GM12878 (cell line): ENCODE data around the gene SLC31A2. TPM values are rescaled to one million over a fixed set of nuclear protein-coding genes. Genes with fewer than 3 reads are reported as not detected.

Source experiments
- ATAC-seq: fragments of 200-7000 bp; cut with Tn5 transposase; 3 replicates; pipeline ENCODE4 v1.9.1; 2020; ENCODE audit warnings: mild to moderate bottlenecking, moderate library complexity
- BruUV-seq: library from RNA; stranded (reverse); fragments of 400-500 nt; replicated peaks from 2 replicates; lab custom pipeline; 2021; lab: Mats Ljungman, UMichigan
- CTCF ChIA-PET: fragments of 300-600 bp; sonication (Branson Sonifier 250); formaldehyde crosslinking; extraction: SDS; loops from one replicate; lab custom pipeline; 2021; ENCODE audit warnings: inconsistent platforms; lab: Yijun Ruan, JAX
- POLR2A ChIA-PET: fragments of 350-600 bp; formaldehyde crosslinking; extraction: SDS; loops from one replicate; lab custom pipeline; 2021; ENCODE audit warnings: inconsistent platforms; lab: Charles Lee
- RAD21 ChIA-PET: fragments of 300-600 bp; sonication (Branson Sonifier 250); formaldehyde crosslinking; loops from one replicate; lab custom pipeline; 2023; ENCODE audit warnings: antibody characterized with exemption; ENCODE audit not compliant: unreplicated experiment; lab: Charles Lee
- SMC1A ChIA-PET: fragments of 300-600 bp; sonication (Branson Sonifier 250); formaldehyde crosslinking; loops from one replicate; lab custom pipeline; 2023; ENCODE audit not compliant: unreplicated experiment, uncharacterized antibody; lab: Charles Lee
- DNase-seq: peaks from one replicate; pipeline ENCODE4 v3.0.0-alpha.2; 2011; ENCODE audit warnings: low read depth, low spot score
- FAIRE-seq: peaks from 3 replicates; lab custom pipeline; 2011; peaks lifted over from hg19 to GRCh38; lab: Jason Lieb, UNC
- H2AFZ ChIP-seq: 2 replicates; pipeline ENCODE4 v1.6.0; 2011; ENCODE audit warnings: low read depth, low read length, control low read depth; ENCODE audit not compliant: control insufficient read depth
- H3K27ac ChIP-seq: 2 replicates; pipeline ENCODE4 v1.5.1; 2011; ENCODE audit warnings: control low read depth; ENCODE audit not compliant: control insufficient read depth, insufficient read depth
- H3K27me3 ChIP-seq, 2 experiments: replicated peaks in 1 of 2; 2 replicates each; pipeline versions ENCODE4 v1.6.0 to v1.6.1; 2011; ENCODE audit warnings: low read length in 1 of 2; ENCODE audit not compliant: control insufficient read depth in 2 of 2, insufficient read depth in 2 of 2
- H3K36me3 ChIP-seq, 2 experiments: 2 replicates each; pipeline ENCODE4 v1.5.1; 2011; ENCODE audit warnings: low read length in 1 of 2; ENCODE audit not compliant: control insufficient read depth in 2 of 2, insufficient read depth in 2 of 2
- H3K4me1 ChIP-seq: 2 replicates; pipeline ENCODE4 v1.6.1; 2011; ENCODE audit warnings: mild to moderate bottlenecking, low read length, moderate library complexity, mixed read lengths; ENCODE audit not compliant: control insufficient read depth, insufficient read depth
- H3K4me2 ChIP-seq: 2 replicates; pipeline ENCODE4 v1.6.0; 2011; ENCODE audit warnings: control low read depth; ENCODE audit not compliant: control insufficient read depth, insufficient read depth
- H3K4me3 ChIP-seq: fragments of 200-600 bp; sonication (generic); 2 replicates; pipeline ENCODE4 v1.5.1; 2016
- H3K79me2 ChIP-seq: 2 replicates; pipeline ENCODE4 v1.6.0; 2011; ENCODE audit warnings: low read length; ENCODE audit not compliant: control insufficient read depth, insufficient read depth
- H3K9ac ChIP-seq: 2 replicates; pipeline ENCODE4 v1.8.0; 2011; ENCODE audit warnings: low read length, control low read depth, mixed read lengths; ENCODE audit not compliant: control insufficient read depth, insufficient read depth
- H3K9me3 ChIP-seq: replicated peaks from 3 replicates; pipeline ENCODE4 v1.5.1; 2011; ENCODE audit warnings: mild to moderate bottlenecking, low read length; ENCODE audit not compliant: control insufficient read depth, insufficient read depth
- H4K20me1 ChIP-seq: 2 replicates; pipeline ENCODE4 v1.6.0; 2011; ENCODE audit not compliant: control insufficient read depth, insufficient read depth
- BCL11A ChIP-seq: IDR thresholded peaks from 2 replicates; pipeline ENCODE4 v1.6.1; 2011; ENCODE audit warnings: low read depth, low read length
- BCL3 ChIP-seq: IDR thresholded peaks from 2 replicates; pipeline ENCODE4 v1.6.1; 2011; ENCODE audit warnings: borderline replicate concordance, low read depth, mild to moderate bottlenecking, moderate library complexity, low read length; ENCODE audit not compliant: insufficient read depth, poor library complexity, severe bottlenecking
- HCFC1 ChIP-seq: fragments of 150-350 bp; IDR thresholded peaks from 2 replicates; pipeline ENCODE4 v1.6.1; 2014; ENCODE audit warnings: low read length
- MEF2A ChIP-seq: IDR thresholded peaks from 2 replicates; pipeline ENCODE4 v1.6.1; 2011; ENCODE audit warnings: low read depth, mild to moderate bottlenecking, low read length, moderate library complexity; ENCODE audit not compliant: insufficient read depth
- MXI1 ChIP-seq: fragments of 150-350 bp; IDR thresholded peaks from 2 replicates; pipeline ENCODE4 v1.6.1; 2011; ENCODE audit warnings: low read depth, mild to moderate bottlenecking, inconsistent platforms, low read length, improper control_type of control experiment
- PML ChIP-seq: IDR thresholded peaks from 2 replicates; pipeline ENCODE4 v1.6.1; 2012; ENCODE audit warnings: low read length, inconsistent platforms
- ZNF217 ChIP-seq: fragments of 450-650 bp; IDR thresholded peaks from 2 replicates; pipeline ENCODE4 v1.6.1; 2017; ENCODE audit warnings: antibody characterized with exemption, mild to moderate bottlenecking
- ZNF274 ChIP-seq: IDR thresholded peaks from one replicate; pipeline ENCODE4 v1.8.0; 2011; ENCODE audit not compliant: insufficient read length, insufficient read depth
- WGBS: methylation state at CpG from one replicate; pipeline ENCODE4 v1.1.6; 2016; ENCODE audit warnings: low lambda C conversion rate; ENCODE audit not compliant: insufficient replicate concordance, insufficient coverage; ENCODE audit errors: missing lambda C conversion rate; 5-methylcytosine and 5-hydroxymethylcytosine counted together
- in situ Hi-C: fragments of 300-500 bp; cut with MboI; formaldehyde crosslinking; loops from 9 replicates; pipeline ENCODE4 v1.14.3; 2018; ENCODE audit warnings: mixed read lengths
- intact Hi-C: fragments of 100-400 bp; cut with micrococcal nuclease; formaldehyde crosslinking; loops from one replicate; pipeline ENCODE4 v1.14.2; 2022; ENCODE audit not compliant: unreplicated experiment
- polyA plus RNA-seq, 11 experiments: library from polyadenylated mRNA; depleted of rRNA in 4 of 11; unstranded in 6 of 11; stranded (reverse) in 5 of 11; fragments of >200 nt; fragmentation: Nextera tagmentation in 4 of 11; fragmentation: Illumina TruSeq in 1 of 11; extraction: Ambion mirVana in 4 of 11; extraction: Trizol in 1 of 11; gene quantifications; 1 replicate in 1 of 11; 2 replicates in 10 of 11; pipeline versions ENCODE4 v1.2.1 to v1.2.3, GENCODE V29; 2011 to 2016; ENCODE audit warnings: inconsistent platforms in 2 of 11, missing spikeins in 2 of 11, low read depth in 1 of 11
- total RNA-seq, 4 experiments: library from RNA; depleted of rRNA in 3 of 4; stranded (reverse); fragments of >200 nt in 3 of 4; fragmentation: Illumina TruSeq in 1 of 4; extraction: Trizol in 1 of 4; gene quantifications; 2 replicates each; pipeline versions ENCODE4 v1.2.1 to v1.2.3, GENCODE V29; 2013 to 2021
- TF ChIP-seq, protein P1 (sequence below): fragments of 450-650 bp; IDR thresholded peaks from 2 replicates; pipeline ENCODE4 v1.6.1; 2017; ENCODE audit warnings: mild to moderate bottlenecking

The SLC31A2 gene
- total and polyA plus RNA-seq, 10 of the 15 experiments (the other 5 are each of a cell fraction or from before 2014, with no cell fraction given) = 0.09 to 1.9 (median 0.93) TPM

DNA sequence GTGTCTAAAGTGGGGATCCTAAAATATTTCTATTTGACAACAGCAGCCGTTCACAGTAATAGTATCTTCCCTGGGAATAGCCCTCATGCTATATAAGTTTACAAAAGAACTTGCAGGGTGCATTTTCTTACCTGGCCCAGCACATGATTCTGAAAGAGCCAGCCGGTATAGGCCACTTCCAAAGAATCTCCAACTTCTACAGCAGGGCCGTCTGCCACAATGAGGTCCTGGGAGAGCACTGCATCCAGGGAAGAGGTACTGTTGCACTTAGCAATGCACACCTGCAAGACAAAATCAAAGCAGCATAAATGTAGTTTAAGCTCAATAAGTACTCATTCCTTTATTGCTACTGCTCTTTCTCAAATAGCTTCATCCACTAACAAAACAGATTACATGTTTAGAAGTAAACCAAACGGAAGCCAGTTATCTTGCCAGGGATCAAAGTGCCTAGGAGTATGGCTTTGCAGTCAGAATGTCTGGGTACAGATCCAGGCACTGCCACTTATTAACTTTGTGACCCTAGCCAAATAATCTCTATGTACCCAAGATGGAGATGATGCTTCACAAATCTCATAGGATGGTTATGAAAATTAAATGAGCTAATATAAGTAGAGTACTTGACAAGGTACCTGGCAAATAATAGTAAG is 49.0 kb downstream of the SLC31A2 start:
- SMC1A ChIA-PET = interaction anchor here (1.0 kb wide), 1 partner anchor 25 kb away, joined by 3 read pairs; no protein-coding TSS in a partner anchor
- no peak for DNase-seq
- 95% methylated on average over 4 of the region's 4 CpGs for WGBS
- H2AFZ ChIP-seq = no peak overlapping the region
- no peak for FAIRE-seq
- CTCF ChIA-PET = interaction anchor here (0.9 kb wide), 1 partner anchor 9 kb away, joined by 3 read pairs; no protein-coding TSS in a partner anchor
- H3K9me3 ChIP-seq = no peaks in the 10 kb centered on the region
- BruUV-seq = no TSS peak
- H4K20me1 ChIP-seq = no peaks in the 10 kb centered on the region
- H3K4me1 ChIP-seq = no peaks in the 10 kb centered on the region
- in situ Hi-C loops = no loop called here
- H3K9ac ChIP-seq = no peak overlapping the region
- TF ChIP-seq ZNF274 = no peak
- TF ChIP-seq ZNF217 = no peak
- TF ChIP-seq BCL3 = no peak
- no peak for TF ChIP-seq HCFC1
- no peak for TF ChIP-seq BCL11A
- no peak for TF ChIP-seq MXI1
- TF ChIP-seq MEF2A = no peak
- TF ChIP-seq, protein P1, sequence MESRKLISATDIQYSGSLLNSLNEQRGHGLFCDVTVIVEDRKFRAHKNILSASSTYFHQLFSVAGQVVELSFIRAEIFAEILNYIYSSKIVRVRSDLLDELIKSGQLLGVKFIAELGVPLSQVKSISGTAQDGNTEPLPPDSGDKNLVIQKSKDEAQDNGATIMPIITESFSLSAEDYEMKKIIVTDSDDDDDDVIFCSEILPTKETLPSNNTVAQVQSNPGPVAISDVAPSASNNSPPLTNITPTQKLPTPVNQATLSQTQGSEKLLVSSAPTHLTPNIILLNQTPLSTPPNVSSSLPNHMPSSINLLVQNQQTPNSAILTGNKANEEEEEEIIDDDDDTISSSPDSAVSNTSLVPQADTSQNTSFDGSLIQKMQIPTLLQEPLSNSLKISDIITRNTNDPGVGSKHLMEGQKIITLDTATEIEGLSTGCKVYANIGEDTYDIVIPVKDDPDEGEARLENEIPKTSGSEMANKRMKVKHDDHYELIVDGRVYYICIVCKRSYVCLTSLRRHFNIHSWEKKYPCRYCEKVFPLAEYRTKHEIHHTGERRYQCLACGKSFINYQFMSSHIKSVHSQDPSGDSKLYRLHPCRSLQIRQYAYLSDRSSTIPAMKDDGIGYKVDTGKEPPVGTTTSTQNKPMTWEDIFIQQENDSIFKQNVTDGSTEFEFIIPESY = no peak
- TF ChIP-seq PML = no peak
- RAD21 ChIA-PET = no interaction called here
- H3K36me3 ChIP-seq = peaks cover 2 to 39% of the 10 kb centered on the region in 2 experiments
- ATAC-seq = no peak
- POLR2A ChIA-PET = no interaction called here
- intact Hi-C loops = no loop called here
- no peak overlapping the region for H3K27ac ChIP-seq
- H3K4me3 ChIP-seq = no peak overlapping the region
- no peaks in the 10 kb centered on the region for H3K27me3 ChIP-seq
- no peak overlapping the region for H3K4me2 ChIP-seq
- no peaks in the 10 kb centered on the region for H3K79me2 ChIP-seq
